Measurements from ENCODE around the gene ASPHD1. TPM values are rescaled to one million over a fixed set of nuclear protein-coding genes. Genes with fewer than 3 reads are reported as not detected.

Gene ASPHD1
- total and polyA plus RNA-seq, 2 of the 4 experiments (the other 2 are of a cell fraction): 4.1 to 14.5 TPM

DNA sequence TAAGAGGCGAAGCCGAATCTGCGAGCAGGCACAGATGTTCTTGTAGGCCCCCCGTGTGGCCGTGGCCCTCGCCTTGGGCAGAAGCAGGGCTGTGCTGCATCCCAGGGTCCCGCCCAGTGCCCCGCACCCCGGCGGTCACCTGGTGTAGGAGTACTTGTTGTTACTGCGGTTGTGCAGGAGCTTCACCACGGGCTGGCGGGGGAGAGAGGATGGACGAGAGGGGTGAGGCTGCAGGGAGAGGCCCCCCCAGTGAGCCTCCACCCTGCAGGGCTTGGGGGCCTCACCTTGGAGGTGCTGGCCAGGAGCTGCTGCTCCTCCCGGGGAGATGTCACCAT is 11.4 kb downstream of the ASPHD1 start:
- H2BK120ac ChIP-seq (ENCODE audit: low read depth, low read length): no peak overlapping the region
- H3K36me3 ChIP-seq (ENCODE audit: control insufficient read depth, insufficient read depth, low read length): peaks cover 13% of the 10 kb centered on the region
- no peaks in the 10 kb centered on the region for H3K9me3 ChIP-seq (ENCODE audit: control insufficient read depth, insufficient read depth, low read length)
- H2AK5ac ChIP-seq (ENCODE audit: low read depth, low read length): no peak overlapping the region
- no peak overlapping the region for H3K27ac ChIP-seq (ENCODE audit: insufficient read depth, low read length)
- POLR2A ChIA-PET (ENCODE audit: unreplicated experiment): no interaction called here
- no peak overlapping the region for H4K91ac ChIP-seq (ENCODE audit: insufficient read depth, low read depth, low read length)
- no peaks in the 10 kb centered on the region for H3K27me3 ChIP-seq (ENCODE audit: control insufficient read depth, insufficient read depth, low read length)
- H3K4me2 ChIP-seq (ENCODE audit: low read depth, low read length): no peak overlapping the region
- H3K4ac ChIP-seq (ENCODE audit: low read depth, low read length): no peak overlapping the region
- no peak overlapping the region for H4K5ac ChIP-seq (ENCODE audit: low read depth, low read length)
- no peak for TF ChIP-seq MAZ (IDR thresholded peaks at IDR 0.05; ENCODE audit: borderline replicate concordance, low read depth, low read length)
- TF ChIP-seq, protein P1, sequence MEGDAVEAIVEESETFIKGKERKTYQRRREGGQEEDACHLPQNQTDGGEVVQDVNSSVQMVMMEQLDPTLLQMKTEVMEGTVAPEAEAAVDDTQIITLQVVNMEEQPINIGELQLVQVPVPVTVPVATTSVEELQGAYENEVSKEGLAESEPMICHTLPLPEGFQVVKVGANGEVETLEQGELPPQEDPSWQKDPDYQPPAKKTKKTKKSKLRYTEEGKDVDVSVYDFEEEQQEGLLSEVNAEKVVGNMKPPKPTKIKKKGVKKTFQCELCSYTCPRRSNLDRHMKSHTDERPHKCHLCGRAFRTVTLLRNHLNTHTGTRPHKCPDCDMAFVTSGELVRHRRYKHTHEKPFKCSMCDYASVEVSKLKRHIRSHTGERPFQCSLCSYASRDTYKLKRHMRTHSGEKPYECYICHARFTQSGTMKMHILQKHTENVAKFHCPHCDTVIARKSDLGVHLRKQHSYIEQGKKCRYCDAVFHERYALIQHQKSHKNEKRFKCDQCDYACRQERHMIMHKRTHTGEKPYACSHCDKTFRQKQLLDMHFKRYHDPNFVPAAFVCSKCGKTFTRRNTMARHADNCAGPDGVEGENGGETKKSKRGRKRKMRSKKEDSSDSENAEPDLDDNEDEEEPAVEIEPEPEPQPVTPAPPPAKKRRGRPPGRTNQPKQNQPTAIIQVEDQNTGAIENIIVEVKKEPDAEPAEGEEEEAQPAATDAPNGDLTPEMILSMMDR (conservative IDR thresholded peaks at IDR 0.05; ENCODE audit: low read depth, low read length): no peak
- no peak for TF ChIP-seq MXI1 (IDR thresholded peaks at IDR 0.05; ENCODE audit: borderline replicate concordance, low read depth, low read length)
- TF ChIP-seq RAD21 (IDR thresholded peaks at IDR 0.05; ENCODE audit: low read length): no peak
- TF ChIP-seq POLR2A (IDR thresholded peaks at IDR 0.05; ENCODE audit: low read depth, low read length): no peak
- no peak for TF ChIP-seq SMC3 (IDR thresholded peaks at IDR 0.05; ENCODE audit: low read depth, low read length)
- no peak for TF ChIP-seq NFE2L2 (IDR thresholded peaks at IDR 0.05; ENCODE audit: low read depth, low read length)
- TF ChIP-seq FOS (IDR thresholded peaks at IDR 0.05; ENCODE audit: low read depth, low read length): no peak
- no peak for TF ChIP-seq RFX5 (IDR thresholded peaks at IDR 0.05; ENCODE audit: low read depth, low read length)
- TF ChIP-seq CHD1 (IDR thresholded peaks at IDR 0.05; ENCODE audit: low read depth, low read length): no peak
- no peak overlapping the region for H4K8ac ChIP-seq (ENCODE audit: low read depth in 2 of 2, low read length in 2 of 2)
- dilution Hi-C loops (cut with HindIII; ENCODE audit: low sequenced_read_pairs, unreplicated experiment): no loop called here
- intact Hi-C loops (cut with micrococcal nuclease): no loop called here
- peaks cover 22% of the 10 kb centered on the region for H3K9me1 ChIP-seq (ENCODE audit: insufficient read depth, low read length)
- in situ Hi-C loops (cut with MboI; ENCODE audit: low sequenced_read_pairs): no loop called here
- H2BK15ac ChIP-seq (ENCODE audit: low read depth, low read length): no peak overlapping the region
- CTCF ChIA-PET: no interaction called here
- H2BK5ac ChIP-seq (ENCODE audit: low read depth, low read length, poor library complexity, severe bottlenecking): no peak overlapping the region
- H2AFZ ChIP-seq (replicated peaks; ENCODE audit: low read length, poor library complexity): no peak overlapping the region
- no peak overlapping the region for H2AK9ac ChIP-seq (replicated peaks; ENCODE audit: low read depth, low read length, poor library complexity)
- no peak for ATAC-seq (ENCODE audit: low read depth)
- 85% methylated on average over 4 of the region's 15 CpGs; no CpG with 5 or more reads in 1 of the 2 experiments for WGBS, 2 experiments (ENCODE audit: extremely low coverage in 2 of 2, insufficient read length in 1 of 2)
- H3K4me3 ChIP-seq (ENCODE audit: insufficient read depth, low read depth, low read length): no peak overlapping the region
- no peaks in the 10 kb centered on the region; the same call in none of the 2 replicates for H3K4me1 ChIP-seq (ENCODE audit: control insufficient read depth, insufficient read depth, low read length)
- H3K9ac ChIP-seq (ENCODE audit: low read depth, low read length): no peak overlapping the region
- H3K56ac ChIP-seq (ENCODE audit: extremely low read depth, insufficient read depth, low read length): no peak overlapping the region
- no peak overlapping the region for H3K23ac ChIP-seq (ENCODE audit: low read depth, low read length)
- DNase-seq: no peak
- no peak overlapping the region for H3K14ac ChIP-seq (replicated peaks; ENCODE audit: low read depth, low read length)
- H2BK20ac ChIP-seq (ENCODE audit: low read depth, low read length): no peak overlapping the region
- H3K79me1 ChIP-seq (ENCODE audit: low read depth in 1 of 2, low read length in 2 of 2): peaks cover 5 to 28% of the 10 kb centered on the region in 2 experiments; a peak in 2 of 4 replicates
- no TSS peak for BruUV-seq (replicated peaks)
- H3K18ac ChIP-seq (ENCODE audit: low read depth, low read length): no peak overlapping the region
- peaks cover 6% of the 10 kb centered on the region; the same call in 1 of the 2 replicates for H4K20me1 ChIP-seq (ENCODE audit: insufficient read depth, low read length)

All from IMR-90 (cell line).